NCI-H2107 treated with DMSO at 0.1 percent for 48 hours (cell line): ENCODE measurements around the gene CST9.

Source experiments
- DNase-seq: peaks from one replicate; lab custom pipeline; 2025; ENCODE audit not compliant: unreplicated experiment; lab: John Stamatoyannopoulos, UW

CST9 gene

GRCh38 chr20:23605867-23606651 lies at the start of gene CST9:
CST9 (minus strand) TSS chr20:23605917; CDS start chr20:23605864, 53 bp downstream.
- no peak for DNase-seq

DNA sequence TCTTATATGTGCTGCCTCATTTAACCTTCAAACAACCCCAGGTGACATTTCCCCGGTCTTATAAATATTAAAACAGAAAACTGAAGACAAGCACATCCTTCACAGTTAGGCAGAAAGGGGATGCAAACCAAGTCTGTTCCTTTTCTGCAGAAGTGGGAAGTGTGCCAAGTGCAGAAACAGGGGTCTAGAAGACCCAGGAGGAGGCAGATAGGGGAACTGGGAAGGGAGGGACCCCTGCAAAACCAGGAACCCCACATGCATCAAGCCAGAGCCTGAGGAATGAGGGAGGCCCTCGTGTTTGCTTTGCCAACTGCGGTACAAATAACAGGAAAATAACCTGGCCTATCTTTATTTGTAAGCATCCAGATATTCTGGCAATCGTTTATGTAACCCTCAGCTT lies 49.0 kb upstream of the CST9 start:
- no peak for DNase-seq

DNA sequence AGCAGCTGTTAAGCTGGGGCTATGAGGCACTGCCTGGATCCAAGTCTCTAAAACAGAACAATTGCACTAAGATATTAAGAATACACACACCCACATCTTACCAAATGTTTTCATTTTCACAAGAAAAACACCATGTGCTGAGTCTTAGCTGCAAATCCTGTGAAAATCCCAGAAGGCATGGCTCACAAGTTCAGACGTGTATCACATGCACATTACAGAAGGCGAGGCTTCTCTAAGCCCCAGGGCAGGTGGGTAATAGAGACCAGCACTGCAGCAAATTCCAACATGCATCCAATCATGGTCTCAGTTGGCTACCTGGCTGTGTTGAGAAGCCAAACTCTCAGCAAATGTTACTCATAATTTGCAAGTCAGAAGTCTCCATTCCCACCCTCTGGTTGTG lies 48.3 kb upstream of the CST9 start:
- DNase-seq: no peak

DNA sequence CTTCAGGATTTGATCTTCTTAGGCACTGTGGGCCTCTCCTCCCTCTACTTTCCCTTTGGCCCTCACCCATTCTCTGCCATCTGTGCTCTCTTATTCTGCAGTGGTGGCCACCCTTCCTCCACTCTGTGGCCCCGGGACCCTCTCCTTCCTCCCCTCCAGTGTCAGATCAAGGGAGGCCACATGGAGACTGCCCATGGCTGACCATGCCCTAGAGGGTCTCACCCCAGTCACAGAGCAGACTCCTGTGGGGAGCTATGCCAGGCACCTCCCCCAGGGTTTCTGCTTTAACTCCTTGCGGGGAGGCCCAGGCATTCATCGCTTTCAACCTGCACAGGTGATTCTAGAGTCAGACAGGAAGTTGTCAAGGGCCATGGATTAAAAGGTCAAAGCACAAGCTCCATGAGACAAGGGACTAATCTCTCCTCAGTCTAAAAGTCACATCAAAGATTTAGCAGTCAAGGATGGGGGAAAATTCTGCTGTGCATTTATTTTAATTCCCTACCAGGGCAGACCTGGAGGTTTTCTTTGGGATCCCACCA lies 47.8 kb upstream of the CST9 start:
- no peak for DNase-seq

GRCh38 chr20:23652926-23653325 lies 47.2 kb upstream of the CST9 start:
- DNase-seq: no peak

- no peak for DNase-seq
These were observed 46.7 kb upstream of the CST9 start for GRCh38 chr20:23652371-23652770.

DNA sequence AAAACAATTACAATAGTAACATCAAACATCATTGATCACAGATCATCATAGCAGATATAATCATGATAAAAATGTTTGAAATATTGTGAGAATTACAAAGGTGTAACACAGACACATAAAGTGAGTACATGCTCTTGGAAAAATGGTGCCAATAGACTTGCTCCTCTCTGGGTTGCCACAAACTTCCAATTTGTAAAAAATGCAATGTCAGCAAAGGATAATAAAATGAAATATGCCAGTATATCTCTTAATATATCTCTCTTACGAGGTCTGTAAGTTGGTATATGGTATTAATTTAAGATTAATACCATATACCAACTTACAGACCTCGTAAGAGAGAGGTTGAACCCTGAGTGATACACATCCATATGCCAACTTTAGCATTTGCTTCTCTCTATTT lies 45.4 kb upstream of the CST9 start:
- no peak for DNase-seq

- DNase-seq: no peak
These were observed 44.2 kb upstream of the CST9 start for GRCh38 chr20:23649830-23650417.

DNA sequence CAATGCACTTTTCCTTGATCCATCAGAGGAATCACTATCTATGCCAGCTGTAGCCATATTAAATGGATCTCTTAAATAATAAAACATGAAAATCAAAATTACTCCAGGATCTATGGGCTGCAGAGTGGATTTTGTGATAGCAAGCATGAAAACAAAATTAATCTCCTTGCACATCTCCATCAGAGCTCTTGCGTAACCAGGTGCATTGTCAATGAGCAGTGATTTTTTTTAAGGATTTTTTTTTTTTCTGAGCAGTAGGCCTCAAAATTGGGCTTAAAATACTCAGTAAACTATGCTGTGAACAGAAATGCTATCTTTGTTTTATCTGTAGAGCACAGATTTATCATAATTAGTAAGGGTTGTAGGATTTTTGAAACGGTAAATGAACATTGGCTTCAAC lies 43.5 kb upstream of the CST9 start:
- DNase-seq: no peak

GRCh38 chr20:23647346-23647745 lies 41.6 kb upstream of the CST9 start:
- no peak for DNase-seq

GRCh38 chr20:23646106-23646873 lies 40.6 kb upstream of the CST9 start:
- no peak for DNase-seq

- no peak for DNase-seq
These were observed 39.9 kb upstream of the CST9 start for GRCh38 chr20:23645575-23645974.

DNA sequence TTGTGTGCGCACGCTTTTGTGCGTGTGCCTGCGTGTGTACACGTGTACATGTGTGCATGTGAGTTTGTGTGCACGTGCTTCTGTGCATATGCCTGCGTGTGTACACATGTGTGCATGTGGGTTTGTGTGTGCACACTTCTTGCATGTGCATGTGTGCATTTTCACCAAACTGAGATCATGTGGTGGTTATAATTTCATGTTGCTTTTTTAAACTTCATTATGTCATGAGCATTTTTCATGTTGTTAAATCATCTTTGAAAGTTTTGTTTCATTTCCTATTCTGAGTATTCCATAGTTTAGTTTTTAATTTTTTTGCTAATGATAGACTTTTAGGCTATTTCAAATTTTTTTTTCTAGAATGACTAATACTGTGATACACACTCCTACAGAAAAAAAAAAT lies 38.4 kb upstream of the CST9 start:
- no peak for DNase-seq

DNA sequence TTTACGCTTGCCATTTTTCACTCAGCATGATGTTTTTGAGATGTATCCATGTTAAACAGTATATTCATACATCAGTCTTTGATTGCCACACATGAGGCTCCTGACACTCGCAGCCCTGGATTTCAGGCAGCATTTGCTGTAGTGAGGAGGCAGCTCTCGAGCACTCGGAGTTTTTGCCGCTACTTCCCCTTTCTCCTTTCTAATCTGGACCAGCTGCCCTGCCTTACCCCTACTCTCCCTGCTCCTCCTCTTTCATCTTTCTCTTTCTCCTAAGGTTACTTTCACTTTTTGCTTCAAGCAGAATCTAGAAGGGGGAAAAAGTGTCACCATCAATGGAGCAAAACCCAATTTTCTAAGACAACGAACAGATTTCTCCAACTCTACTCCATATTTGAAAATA lies 37.9 kb upstream of the CST9 start:
- DNase-seq: no peak

GRCh38 chr20:23641936-23642751 lies 36.4 kb upstream of the CST9 start:
- peak; percentile 31 for DNase-seq

- no peak for DNase-seq
These were observed 35.3 kb upstream of the CST9 start for GRCh38 chr20:23640671-23641667.

GRCh38 chr20:23640018-23640601 lies 34.4 kb upstream of the CST9 start:
- DNase-seq: no peak

DNA sequence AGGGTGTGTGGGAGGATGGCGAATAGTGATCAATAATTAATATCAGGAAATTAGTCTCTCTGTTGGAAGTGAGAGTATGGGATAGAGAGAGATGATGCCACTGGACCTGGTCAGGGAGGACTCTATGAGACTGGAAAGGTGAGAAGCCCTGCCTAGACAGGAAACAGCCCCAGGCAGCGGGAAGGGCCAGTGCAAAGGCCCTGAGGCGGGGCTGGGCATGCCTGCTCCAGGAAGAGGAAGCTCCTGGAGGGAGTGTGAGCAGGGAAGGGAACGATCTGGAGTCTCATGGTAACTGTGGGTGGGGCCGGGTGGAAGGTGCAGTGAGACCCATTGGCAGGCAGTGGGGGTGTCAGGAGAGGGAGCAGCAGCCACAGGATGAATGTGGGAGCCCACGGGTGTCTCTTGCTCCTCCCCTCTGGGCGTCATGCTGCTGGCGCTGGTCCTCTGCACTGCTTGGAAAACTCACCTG lies 33.8 kb upstream of the CST9 start:
- DNase-seq: no peak

GRCh38 chr20:23638309-23638708 lies 32.6 kb upstream of the CST9 start:
- DNase-seq: no peak
